Measurements from ENCODE around the gene CLEC3A.
A peak's percentile ranks its signal among the peaks of the same experiment; 100 is the strongest.
"Not testable (repeated sequence)": the region's sequence is repeated elsewhere in the genome, so short reads cannot be mapped to it uniquely, and the experiment has no call there.

Gene CLEC3A

GRCh38 chr16:78022347-78023060 is at the start of gene CLEC3A:
Gene CLEC3A, plus strand, starts transcription at chr16:78022548. Its CDS starts 79 bp downstream, at chr16:78022627.
- DNase-seq: no peak

GRCh38 chr16:77974883-77975282 is 47.5 kb upstream of the CLEC3A start:
- no peak for DNase-seq

- DNase-seq: no peak
Measured at GRCh38 chr16:77975942-77976341, 46.4 kb upstream of the CLEC3A start.

GRCh38 chr16:77977339-77977738 is 45.0 kb upstream of the CLEC3A start:
- DNase-seq: no peak

- DNase-seq: no peak
Measured at GRCh38 chr16:77985111-77985510, 37.2 kb upstream of the CLEC3A start.

- DNase-seq: no peak
Measured at GRCh38 chr16:77986011-77986740, 36.2 kb upstream of the CLEC3A start.

GRCh38 chr16:77987810-77988209 is 34.5 kb upstream of the CLEC3A start:
- DNase-seq: no peak

GRCh38 chr16:77989846-77990245 is 32.5 kb upstream of the CLEC3A start:
- no peak for DNase-seq

- no peak for DNase-seq
Measured at GRCh38 chr16:77991701-77992100, 30.6 kb upstream of the CLEC3A start.

- not testable (repeated sequence) for DNase-seq
Measured at GRCh38 chr16:77992381-77992780, 30.0 kb upstream of the CLEC3A start.

GRCh38 chr16:77993111-77993985 is 29.0 kb upstream of the CLEC3A start:
- DNase-seq: no peak

- DNase-seq: no peak
Measured at GRCh38 chr16:77995843-77996455, 26.4 kb upstream of the CLEC3A start.

GRCh38 chr16:77998350-77999023 is 23.9 kb upstream of the CLEC3A start:
- no peak for DNase-seq

GRCh38 chr16:78001451-78002025 is 20.8 kb upstream of the CLEC3A start:
- no peak for DNase-seq

- DNase-seq: peak; percentile 63
Measured at GRCh38 chr16:78002915-78003538, 19.3 kb upstream of the CLEC3A start.

- DNase-seq: no peak
Measured at GRCh38 chr16:78004517-78004916, 17.8 kb upstream of the CLEC3A start.

- DNase-seq: no peak
Measured at GRCh38 chr16:78005881-78006280, 16.5 kb upstream of the CLEC3A start.

GRCh38 chr16:78007121-78007520 is 15.2 kb upstream of the CLEC3A start:
- no peak for DNase-seq

- DNase-seq: no peak
Measured at GRCh38 chr16:78024159-78024558, 1.8 kb downstream of the CLEC3A start.

- no peak for DNase-seq
Measured at GRCh38 chr16:78025631-78026030, 3.3 kb downstream of the CLEC3A start.

- DNase-seq: no peak
Measured at GRCh38 chr16:78028018-78028417, 5.7 kb downstream of the CLEC3A start.

- DNase-seq: no peak
Measured at GRCh38 chr16:78034530-78034929, 12.2 kb downstream of the CLEC3A start.
